CD4-positive, alpha-beta T cell treated with Interferon gamma for 1 hour (primary cell): ENCODE results near the gene GOLPH3L.
"Not testable (repeated sequence)": the region's sequence is repeated elsewhere in the genome, so short reads cannot be mapped to it uniquely, and the experiment has no call there.

Experiments used
- DNase-seq: peaks from one replicate; pipeline ENCODE4 v3.0.0-alpha.2; 2020

Gene GOLPH3L

DNA sequence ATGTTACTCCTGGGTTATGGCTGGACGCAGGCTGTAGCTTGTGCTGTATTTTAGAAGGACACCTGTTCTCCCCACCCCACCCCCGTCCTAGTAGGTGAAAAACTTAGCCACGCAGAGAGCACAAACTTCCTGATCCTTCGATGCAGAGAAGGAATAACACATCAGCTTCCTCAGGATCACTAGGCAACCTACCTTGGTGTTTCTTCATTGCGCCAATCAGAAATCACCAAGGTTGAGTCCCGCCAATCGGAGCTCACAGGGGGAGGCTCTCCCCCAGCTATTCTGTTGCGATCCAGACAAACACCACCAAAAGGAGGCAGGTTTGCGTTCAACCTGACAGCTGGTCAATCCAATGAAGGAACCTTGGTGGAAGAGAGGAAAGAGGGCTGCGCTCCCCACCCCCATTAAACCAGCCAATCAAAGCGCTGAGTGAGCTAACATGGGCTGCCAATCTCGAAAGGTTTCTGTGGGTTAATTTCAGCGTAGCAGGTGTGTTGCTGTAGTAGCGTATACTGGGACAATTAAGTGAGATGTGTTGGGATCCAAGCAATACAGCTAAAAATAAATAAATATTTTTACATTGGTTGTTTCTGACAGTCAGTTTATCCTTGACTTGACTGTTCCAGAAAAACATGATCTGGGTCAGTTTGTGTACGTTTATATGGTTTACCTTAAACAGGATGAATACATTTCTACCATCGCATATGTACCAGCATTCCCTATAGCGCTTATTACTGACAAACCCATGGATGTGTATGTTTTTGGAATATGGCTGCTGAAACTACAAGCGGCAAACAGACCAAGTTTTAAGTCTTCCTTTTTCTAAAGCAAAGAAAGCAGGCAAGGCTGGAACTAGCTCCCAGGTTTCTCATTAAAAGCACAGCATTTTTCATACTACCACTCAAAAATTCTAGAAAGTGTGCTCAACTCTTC lies at the start of gene GOLPH3L:
Gene GOLPH3L (minus strand): TSS at position 160 of the 933 bp plus-strand sequence. CDS start 2,316 bp downstream, outside the sequence.
- DNase-seq, result peak; percentile 92

- DNase-seq, result no peak
These were observed 33.3 kb upstream of the GOLPH3L start for GRCh38 chr1:150730130-150730721.

GRCh38 chr1:150724336-150724735 lies 27.4 kb upstream of the GOLPH3L start:
- DNase-seq, result no peak

- no peak for DNase-seq
These were observed 23.7 kb upstream of the GOLPH3L start, which contains the start of gene HORMAD1 for GRCh38 chr1:150720703-150721102. Gene HORMAD1, minus strand, starts transcription at chr1:150720895. Its CDS starts 1,390 bp downstream, at chr1:150719505.

DNA sequence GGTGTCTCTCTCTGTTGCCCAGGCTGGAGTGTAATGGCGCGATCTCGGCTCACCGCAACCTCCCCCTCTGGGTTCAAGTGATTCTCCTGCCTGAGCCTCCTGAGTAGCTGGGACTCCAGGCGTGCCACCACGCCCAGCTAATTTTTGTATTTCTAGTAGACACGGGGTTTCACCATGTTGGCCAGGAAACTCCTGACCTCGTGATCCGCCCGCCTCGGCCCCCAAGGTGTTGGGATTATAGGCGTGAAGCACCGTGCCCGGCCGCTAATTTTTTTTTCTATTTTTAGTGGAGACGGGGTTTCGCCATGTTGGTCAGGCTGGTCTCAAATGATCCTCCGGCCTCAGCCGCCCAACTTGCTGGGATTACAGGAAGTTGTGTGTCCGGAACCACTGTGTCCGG lies 23.1 kb upstream of the GOLPH3L start:
- DNase-seq, result no peak

DNA sequence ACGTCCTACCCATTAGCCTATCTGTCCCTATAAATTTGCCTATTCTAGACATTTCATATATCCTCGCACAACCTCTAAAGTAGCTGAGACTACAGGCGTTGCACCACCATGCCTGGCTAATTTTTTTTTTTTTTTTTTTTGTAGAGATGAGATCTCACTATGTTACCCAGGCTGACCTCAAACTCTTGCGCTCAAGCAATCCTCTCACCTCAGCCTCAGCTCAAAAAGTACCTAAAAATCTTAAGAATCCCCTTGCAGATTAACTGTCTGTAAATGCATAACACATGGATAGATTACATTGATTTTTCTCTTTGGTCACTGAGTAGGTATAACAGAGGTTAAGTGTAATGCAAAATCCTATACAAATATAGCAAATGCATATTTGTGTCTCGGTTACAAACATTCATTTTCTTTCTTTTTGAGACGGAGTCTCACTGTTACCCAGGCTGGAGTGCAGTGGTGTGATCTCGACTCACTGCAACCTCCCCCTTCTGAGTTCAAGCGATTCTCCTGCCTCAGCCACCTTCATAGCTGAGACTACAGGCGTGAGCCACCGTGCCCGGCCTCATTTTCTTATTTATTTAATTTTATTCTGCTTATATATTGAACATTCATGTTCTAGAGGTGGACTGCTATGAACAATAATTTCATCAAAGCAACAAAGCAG lies 21.4 kb upstream of the GOLPH3L start:
- no peak for DNase-seq

DNA sequence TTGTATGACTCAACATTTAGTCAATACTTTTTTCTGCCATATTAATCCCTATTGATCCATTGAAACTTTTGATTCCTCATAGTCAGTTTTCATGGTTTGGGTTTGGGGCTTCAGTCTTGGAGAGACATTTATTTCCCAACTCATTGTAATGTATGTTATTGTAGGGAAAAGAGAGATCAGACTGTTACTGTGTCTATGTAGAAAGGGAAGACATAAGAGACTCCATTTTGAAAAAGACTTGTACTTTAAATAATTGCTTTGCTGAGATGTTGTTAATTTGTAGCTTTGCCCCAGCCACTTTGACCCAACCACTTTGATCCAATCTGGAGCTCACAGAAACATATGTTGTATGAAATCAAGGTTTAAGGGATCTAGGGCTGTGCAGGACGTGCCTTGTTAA lies 12.1 kb upstream of the GOLPH3L start:
- not testable (repeated sequence) for DNase-seq

DNA sequence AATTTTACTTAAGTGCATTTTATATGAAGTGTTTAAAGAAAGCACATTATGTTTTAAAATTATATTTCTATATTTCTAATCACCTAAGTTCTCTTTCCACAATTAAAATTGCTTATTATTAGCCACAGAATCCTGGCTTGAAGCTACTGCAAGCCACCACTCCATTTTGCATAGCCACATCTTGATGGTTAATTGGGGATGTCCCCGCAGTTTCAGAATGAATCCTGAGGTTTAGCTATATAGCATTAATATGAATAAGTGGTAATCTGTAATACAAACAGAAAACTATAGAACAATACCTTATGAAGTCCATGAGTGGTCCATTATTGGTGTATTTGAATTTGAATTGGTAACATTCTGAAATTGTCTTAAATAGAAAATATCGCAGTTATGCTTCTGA lies 11.6 kb upstream of the GOLPH3L start:
- DNase-seq, result no peak

DNA sequence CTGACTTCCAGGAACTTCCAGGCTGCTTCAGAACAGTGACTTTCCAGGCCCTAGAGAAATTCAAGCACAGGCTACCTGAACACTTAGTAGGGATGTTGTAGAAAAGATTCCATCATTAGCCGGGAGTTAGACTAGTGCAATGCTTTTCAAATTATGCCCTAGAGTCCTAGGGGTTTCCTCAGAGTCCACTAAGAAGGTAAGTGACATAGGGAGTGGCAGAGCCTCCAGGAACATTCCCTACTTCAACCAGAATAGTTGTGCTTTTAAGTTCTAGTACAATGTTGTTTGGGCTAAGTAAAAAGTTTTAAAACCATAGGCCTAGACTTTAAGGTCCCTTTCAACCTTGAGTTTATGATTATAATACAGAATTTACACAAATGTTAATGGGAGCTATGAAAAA lies 9.1 kb upstream of the GOLPH3L start:
- DNase-seq, result no peak

- DNase-seq, result no peak
These were observed 6.5 kb upstream of the GOLPH3L start for GRCh38 chr1:150703427-150703826.

DNA sequence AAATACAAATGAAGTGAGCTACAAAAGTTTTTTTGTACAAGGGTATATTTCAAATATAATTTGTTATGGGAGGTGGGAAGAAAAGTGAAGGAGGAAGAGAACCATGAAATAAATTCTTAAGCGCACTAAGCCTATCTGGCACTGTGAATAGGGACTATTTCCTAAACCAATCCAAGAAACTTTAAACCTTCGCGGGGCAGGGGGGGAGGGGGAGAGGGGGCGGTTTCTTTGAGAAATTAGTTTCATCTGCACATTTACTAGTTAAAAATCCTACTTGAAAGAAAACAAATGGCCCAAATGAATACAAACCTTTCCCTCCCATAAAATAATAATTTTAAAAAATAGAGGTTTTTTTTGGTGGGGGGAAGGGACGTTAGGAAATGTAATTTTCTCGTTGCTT lies 364 bp downstream of the GOLPH3L start:
- no peak for DNase-seq

DNA sequence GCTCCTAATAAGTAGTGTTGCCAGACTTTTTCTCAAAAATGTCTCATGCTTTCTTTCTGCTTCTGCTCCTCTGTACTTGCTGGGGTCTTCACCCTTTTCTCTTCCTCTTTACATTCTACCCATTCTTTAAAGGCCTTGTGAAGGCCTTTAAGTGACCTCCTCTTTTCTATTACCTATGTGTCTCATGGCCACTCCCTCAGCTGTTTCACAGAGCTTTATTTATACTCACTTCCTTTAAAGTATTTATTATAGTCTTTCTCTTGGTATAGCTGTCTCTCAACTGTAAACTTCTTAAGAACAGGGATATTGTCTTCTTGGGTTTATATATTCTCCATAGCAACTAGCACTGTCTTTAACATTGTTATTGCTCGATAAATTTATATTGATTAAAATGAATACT lies 792 bp downstream of the GOLPH3L start:
- DNase-seq, result no peak

DNA sequence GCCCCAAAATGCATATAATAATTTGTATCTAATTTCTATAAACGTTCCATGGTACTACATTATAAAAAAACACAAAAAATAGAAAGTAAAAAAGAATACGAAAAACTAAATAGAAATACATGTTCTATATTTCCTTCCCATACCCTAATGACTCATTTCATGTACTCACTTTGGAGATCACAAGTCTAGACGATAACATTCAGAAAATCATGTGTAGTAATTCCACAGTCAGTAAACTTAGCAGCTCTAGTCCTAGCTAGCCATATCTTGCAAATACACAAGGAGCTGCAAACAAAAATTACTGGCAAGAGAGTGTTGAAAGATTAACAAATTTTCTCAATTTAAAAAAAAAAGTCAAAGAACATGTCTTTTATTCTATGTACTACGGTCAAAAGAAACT lies 1.4 kb downstream of the GOLPH3L start:
- DNase-seq, result no peak

DNA sequence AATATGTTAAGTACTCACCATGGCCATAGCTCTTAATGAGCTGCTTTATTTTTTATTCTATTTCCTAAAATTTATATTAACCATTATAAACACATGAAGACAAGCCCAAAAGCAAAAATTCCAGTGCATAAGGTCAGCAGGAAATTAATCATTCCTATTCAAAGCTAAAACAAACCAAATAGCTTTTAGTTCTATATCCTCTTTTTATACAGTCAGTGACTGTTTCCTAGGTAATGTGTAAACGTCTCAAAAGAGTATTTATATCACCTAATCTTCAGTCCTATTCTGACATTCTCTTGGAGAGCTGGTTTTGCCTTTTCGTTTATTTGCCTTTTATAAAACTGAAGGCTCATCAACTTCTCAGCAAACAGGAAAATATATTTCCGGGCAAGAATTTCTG lies 4.2 kb downstream of the GOLPH3L start:
- DNase-seq, result no peak

- no peak for DNase-seq
These were observed 8.2 kb downstream of the GOLPH3L start for GRCh38 chr1:150688763-150689162.

- DNase-seq, result no peak
These were observed 10.7 kb downstream of the GOLPH3L start for GRCh38 chr1:150686275-150686674.

DNA sequence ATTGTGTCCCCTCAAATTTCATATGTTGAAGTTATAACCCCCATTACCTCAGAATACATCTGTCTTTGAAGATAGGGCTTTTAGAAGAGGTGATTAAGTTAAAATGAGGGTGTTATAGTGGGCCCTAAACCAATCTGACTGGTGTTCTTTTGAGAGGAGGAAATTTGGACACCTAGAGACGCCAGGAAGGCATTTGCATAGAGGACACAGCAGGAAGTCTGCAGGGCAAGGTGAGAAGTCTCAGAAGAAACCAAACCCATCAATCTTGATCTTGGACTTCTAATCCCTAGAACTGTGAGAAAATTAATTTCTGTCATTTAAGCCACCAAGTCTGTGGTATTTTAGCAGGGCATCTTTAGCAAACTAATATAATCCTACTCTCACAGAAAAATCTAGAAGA lies 13.0 kb downstream of the GOLPH3L start:
- no peak for DNase-seq

GRCh38 chr1:150678988-150679387 lies 18.0 kb downstream of the GOLPH3L start:
- DNase-seq, result no peak

DNA sequence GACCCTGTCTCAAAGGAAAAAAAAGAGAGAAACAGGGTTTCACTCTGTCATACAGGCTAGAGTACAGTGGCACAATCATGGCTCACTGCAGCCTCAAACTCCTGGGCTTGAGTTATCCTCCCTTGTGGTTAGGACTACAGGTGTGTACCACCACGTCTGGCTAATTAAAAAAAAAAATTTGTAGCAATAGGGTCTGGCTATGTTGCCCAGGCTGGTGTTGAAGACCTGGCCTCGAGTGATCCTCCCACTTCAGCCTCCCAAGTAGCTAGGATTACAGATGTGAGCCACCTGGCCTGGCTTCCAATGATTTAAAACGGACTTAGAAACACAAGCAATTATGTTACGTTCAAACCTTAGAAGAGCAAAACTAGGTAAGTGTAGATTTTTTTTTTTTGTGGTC lies 22.1 kb downstream of the GOLPH3L start:
- DNase-seq, result no peak

GRCh38 chr1:150663321-150663720 lies 33.6 kb downstream of the GOLPH3L start:
- DNase-seq, result no peak

- DNase-seq, result no peak
These were observed 34.1 kb downstream of the GOLPH3L start for GRCh38 chr1:150662811-150663210.

DNA sequence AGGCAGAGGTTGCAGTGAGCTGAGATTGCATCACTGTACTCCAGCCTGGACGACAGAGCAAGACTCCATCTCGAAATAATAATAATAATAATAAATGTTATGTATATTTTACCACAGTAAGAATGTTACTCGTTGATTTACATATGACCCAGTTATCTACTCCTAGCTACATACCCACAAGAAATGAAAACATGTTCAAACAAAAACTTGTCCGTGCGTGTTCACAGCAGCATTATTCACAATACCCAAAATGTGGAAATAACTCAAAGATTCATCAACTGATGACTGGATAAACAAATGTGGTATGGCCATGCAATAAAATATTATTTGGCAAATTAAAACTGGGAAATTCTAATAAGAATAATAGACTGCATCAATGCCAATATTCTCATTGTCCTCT lies 35.8 kb downstream of the GOLPH3L start:
- no peak for DNase-seq

DNA sequence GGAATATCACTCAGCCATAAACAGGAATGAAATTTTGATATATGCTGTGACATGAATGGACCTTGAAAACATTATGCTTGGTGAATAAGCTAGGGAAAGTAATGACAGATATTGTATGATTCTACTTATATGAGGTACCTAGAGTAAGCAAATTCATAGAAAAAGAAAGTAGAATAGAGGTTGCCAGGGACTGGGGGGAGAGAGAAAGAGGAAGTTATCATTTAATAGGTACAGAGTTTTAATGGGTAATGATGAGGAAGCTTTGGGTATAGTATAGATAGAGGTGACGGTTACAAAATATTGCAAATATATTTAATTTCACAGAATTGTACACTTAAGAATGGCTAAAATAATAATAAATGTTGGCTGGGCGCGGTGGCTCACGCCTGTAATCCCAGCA lies 36.4 kb downstream of the GOLPH3L start:
- DNase-seq, result no peak

DNA sequence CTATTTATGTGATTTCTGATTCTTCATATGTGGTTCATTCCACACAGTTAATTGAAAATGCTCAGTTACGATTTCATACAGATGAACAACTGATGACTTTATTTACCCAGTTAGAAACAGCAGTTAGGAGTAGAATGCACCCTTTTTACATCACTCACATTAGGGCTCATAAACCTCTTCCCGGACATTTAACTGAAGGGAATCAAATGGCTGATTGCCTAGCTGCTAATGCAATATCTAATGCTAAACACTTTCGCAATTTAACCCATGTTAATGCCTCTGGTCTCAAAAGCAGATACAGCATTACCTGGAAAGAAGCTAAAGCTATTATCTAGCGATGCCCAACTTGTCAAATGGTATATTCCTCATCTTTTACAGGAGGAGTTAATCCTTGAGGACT lies 39.9 kb downstream of the GOLPH3L start:
- not testable (repeated sequence) for DNase-seq
